ENCODE measurements around the gene MKRN2. TPM values are rescaled to one million over a fixed set of nuclear protein-coding genes. Genes with fewer than 3 reads are reported as not detected.
"Not testable (repeated sequence)": the region's sequence is repeated elsewhere in the genome, so short reads cannot be mapped to it uniquely, and the experiment has no call there.

MKRN2 gene
- total RNA-seq, 2 donors from 2014 or later, result 17.2 to 21.6 TPM

DNA sequence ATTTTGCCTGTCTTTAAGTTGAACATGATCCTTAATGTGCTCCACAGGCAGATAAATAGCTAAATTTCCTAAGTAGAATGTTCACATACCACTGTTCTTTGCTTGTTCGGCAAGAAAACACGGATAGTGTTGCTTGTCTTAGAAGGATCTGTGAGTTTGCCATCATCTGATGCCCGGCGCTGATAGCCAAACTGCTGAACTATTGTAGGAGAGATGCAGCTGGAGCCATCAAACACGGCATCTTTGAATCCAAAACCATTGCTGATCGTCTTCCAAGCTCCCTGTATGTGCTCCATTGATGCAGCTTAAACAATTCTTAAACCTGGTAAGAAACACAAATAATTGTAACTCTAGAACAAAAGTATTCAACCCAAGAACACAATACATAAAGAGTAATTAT is 61.5 kb downstream of the MKRN2 start:
- DNase-seq, result no peak
- ATAC-seq, result no peak
- intact Hi-C loops (cut with DNase I, micrococcal nuclease), result no loop called here

DNA sequence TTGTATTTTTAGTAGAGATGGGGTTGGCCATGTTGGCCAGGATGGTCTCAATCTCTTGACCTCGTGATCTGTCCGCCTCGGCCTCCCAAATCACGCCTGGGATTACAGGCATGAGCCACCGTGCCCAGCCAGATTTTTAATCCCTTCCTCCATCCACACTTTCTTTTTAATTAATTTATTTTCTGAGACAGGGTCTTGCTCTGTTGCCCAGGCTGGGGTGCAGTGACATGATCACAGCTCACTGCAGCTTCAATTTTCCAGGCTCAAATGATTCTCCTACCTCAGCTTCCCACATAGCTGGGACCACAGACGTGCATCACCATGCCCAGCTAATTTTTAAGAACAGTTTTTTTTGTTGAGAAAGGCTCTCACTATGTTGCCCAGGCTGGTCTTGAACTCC is 63.4 kb downstream of the MKRN2 start:
- intact Hi-C loops (cut with DNase I, micrococcal nuclease), result no loop called here
- DNase-seq (no peak), ATAC-seq (no peak)

- DNase-seq, result no peak
These were observed 63.8 kb downstream of the MKRN2 start for GRCh38 chr3:12620729-12621128.

DNA sequence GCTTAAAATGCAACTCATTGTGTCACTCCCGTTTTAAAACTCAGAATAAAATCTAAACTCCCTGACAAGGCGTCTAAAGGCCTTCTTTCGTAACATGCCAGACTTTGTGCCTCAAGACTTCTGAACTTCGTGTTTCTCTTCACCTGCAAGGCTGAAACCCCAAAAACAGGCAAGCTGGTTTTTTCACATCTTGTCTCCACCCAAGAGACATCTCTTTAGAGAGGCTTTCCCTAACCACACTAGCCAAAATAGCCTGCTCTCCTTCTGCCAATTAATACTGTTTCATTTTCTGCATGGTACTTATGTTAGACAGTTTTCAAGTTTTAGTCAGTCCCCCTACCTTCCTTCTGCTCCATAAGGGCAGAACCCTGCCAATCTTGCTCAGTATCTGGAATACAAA is 65.4 kb downstream of the MKRN2 start:
- intact Hi-C loops (cut with DNase I, micrococcal nuclease), result no loop called here
- no peak for DNase-seq
- ATAC-seq, result no peak

More at GRCh38 chr3:12620729-12621128, 63.8 kb downstream of the MKRN2 start:
- intact Hi-C loops (cut with DNase I, micrococcal nuclease), result no loop called here
- no peak for ATAC-seq

- DNase-seq, result no peak
- intact Hi-C loops (cut with DNase I, micrococcal nuclease), result no loop called here
- no peak for ATAC-seq
These were observed 67.2 kb downstream of the MKRN2 start for GRCh38 chr3:12624056-12624455.

DNA sequence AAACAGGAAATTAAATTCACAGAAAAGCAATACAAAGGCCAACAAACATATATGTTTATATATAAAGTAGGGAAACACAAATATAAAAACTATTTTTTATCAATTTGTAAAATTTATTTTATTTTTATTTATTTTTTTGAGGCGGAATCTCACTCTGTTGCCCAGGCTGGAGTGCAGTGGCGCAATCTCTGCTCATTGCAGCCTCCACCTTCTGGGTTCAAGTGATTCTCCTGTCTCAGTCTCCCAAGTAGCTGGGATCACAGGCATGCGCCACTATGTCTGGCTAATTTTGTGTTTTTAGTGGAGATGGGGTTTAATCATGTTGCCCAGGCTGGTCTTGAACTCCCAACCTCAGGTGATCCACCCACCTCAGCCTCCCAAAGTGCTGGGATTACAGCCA is 68.1 kb downstream of the MKRN2 start:
- ATAC-seq; intact Hi-C loops (cut with DNase I, micrococcal nuclease); DNase-seq: not testable (repeated sequence)

- no peak for ATAC-seq
- intact Hi-C loops (cut with DNase I, micrococcal nuclease), result no loop called here
These were observed 70.5 kb downstream of the MKRN2 start for GRCh38 chr3:12627370-12627769.

DNA sequence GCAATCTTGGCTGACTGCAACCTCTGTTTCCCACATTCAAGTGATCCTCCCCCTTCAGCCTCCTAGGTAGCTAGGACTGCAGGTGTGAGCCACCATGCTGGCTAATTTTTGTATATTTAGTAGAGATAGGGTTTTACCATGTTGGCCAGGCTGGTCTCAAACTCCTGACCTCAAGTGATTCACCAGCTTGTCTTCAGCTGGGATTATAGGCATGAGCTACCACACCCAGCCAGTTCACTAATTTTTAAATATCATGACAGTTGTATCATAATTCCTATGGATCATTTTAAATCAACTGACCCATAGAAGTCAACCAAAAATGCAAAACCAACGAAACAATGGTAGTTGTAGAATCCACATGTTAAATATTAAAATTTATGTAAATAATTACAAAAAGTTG is 71.9 kb downstream of the MKRN2 start:
- intact Hi-C loops (cut with DNase I, micrococcal nuclease), result no loop called here
- ATAC-seq (no peak), DNase-seq (no peak)

More at GRCh38 chr3:12627370-12627769, 70.5 kb downstream of the MKRN2 start:
- no peak for DNase-seq

- intact Hi-C loops (cut with DNase I, micrococcal nuclease), result no loop called here
- ATAC-seq (peak; percentile 76), DNase-seq (peak in 1 of 2 donors; percentile 16)
These were observed 72.7 kb downstream of the MKRN2 start for GRCh38 chr3:12629560-12629959.

- DNase-seq (no peak), ATAC-seq (no peak)
- intact Hi-C loops (cut with DNase I, micrococcal nuclease), result no loop called here
These were observed 73.4 kb downstream of the MKRN2 start for GRCh38 chr3:12630292-12630691.

GRCh38 chr3:12630843-12631242 is 74.0 kb downstream of the MKRN2 start:
- DNase-seq; ATAC-seq; intact Hi-C loops (cut with DNase I, micrococcal nuclease): not testable (repeated sequence)

- intact Hi-C loops (cut with DNase I, micrococcal nuclease), result no loop called here
- no peak for ATAC-seq
- DNase-seq, result no peak
These were observed 75.6 kb downstream of the MKRN2 start for GRCh38 chr3:12632523-12632922.

DNA sequence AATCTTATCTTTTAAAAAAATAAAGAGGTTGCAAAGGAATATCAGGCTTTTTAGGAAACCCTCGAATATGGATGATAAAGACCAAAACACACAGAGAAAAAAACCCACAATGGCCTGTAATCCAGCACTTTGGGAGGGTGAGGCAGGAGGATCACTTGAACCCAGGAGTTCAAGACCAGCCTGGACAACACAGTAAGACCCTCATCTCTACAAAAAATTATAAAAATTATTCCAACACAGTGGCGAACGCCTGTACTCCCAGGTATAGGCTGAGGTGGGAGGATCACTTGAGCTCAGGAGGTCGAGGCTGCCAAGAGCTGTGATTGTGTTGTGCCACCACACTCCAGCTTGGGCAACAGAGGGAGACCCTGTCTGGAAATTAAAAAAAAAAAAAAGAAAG is 76.2 kb downstream of the MKRN2 start:
- no peak for DNase-seq
- intact Hi-C loops (cut with DNase I, micrococcal nuclease), result no loop called here
- no peak for ATAC-seq

Other genes with a start within 250 kb of the MKRN2 start
- gene TSEN2, start 72.6 kb upstream of the MKRN2 start, total RNA-seq, result 10 to 100 TPM; 17.7 to 18.4 TPM
- 1 to 10 TPM; 4.4 to 6.9 TPM for gene MKRN2OS, start 11.6 kb upstream of the MKRN2 start, total RNA-seq
- gene RAF1, start 107.0 kb downstream of the MKRN2 start, total RNA-seq, result 10 to 100 TPM; 75.3 to 80.5 TPM
- gene TMEM40, start 202.2 kb downstream of the MKRN2 start, total RNA-seq, result not detected
- gene CAND2, start 239.6 kb downstream of the MKRN2 start, total RNA-seq, result 1 to 10 TPM in 1 of 2 donors, under 1 TPM in 1; 0.64 to 2.2 TPM

Data from left colon (tissue), 2 donors.